Measurements from ENCODE around the gene NOTUM.

GRCh38 chr17:81948635-81949378 is 12.2 kb downstream of the NOTUM start:
- TF ChIP-seq TAF1 (conservative IDR thresholded peaks at IDR 0.05) (no peak), CTCF (IDR thresholded peaks at IDR 0.05; ENCODE audit: low read depth, low read length, missing input control) (no peak), REST (IDR thresholded peaks at IDR 0.05) (no peak), ZBTB33 (IDR thresholded peaks at IDR 0.05) (no peak), HNF4G (IDR thresholded peaks at IDR 0.05) (no peak), SP1 (IDR thresholded peaks at IDR 0.05) (no peak)

All from liver (tissue), 3 donors.